Hindlimb muscle (tissue), 1 donor: ENCODE measurements around the gene NT5M. TPM values are rescaled to one million over a fixed set of nuclear protein-coding genes. Genes with fewer than 3 reads are reported as not detected.

Source experiments
- DNase-seq: peaks from one replicate; pipeline ENCODE4 v3.0.0-alpha.2; 2013
- polyA plus RNA-seq: library from polyadenylated mRNA; unstranded; fragments of 120-200 nt; gene quantifications from one replicate; pipeline ENCODE4 v1.2.1, GENCODE V29; 2013; ENCODE audit not compliant: insufficient read length

Gene NT5M
- polyA plus RNA-seq, 1 donor, result 7.4 TPM

DNA sequence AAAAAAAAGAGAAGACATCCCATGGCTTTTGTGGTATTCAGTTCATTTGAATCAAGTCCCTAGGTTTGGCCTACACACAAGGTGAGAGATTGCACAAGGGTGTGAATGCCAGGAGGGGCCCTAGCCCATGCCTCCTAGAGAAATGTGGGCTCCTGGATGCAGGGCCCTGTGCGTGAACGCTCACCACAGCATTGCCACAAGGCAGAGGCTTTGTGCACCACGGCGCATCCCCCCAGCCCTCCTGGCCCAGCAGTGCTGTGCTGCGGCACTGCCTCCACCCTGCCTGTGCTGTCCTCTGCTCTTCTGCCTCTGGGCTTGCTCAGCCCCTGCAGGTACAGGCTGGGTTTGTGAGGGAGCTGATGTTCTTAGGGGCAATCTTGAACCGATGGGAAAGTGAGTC is 92.7 kb downstream of the NT5M start:
- DNase-seq, result no peak

Other genes starting within 250 kb of the NT5M start
- gene PLD6, start 97.0 kb upstream of the NT5M start, polyA plus RNA-seq, result 5.0 TPM
- 27.7 TPM for gene FLCN, start 66.2 kb upstream of the NT5M start, polyA plus RNA-seq
- gene COPS3, start 22.1 kb upstream of the NT5M start, polyA plus RNA-seq, result 66.6 TPM
- gene MED9, start 173.6 kb downstream of the NT5M start, polyA plus RNA-seq, result 17.3 TPM
- gene RASD1, start 193.0 kb downstream of the NT5M start, polyA plus RNA-seq, result 6.9 TPM